NCI-H345 (cell line): ENCODE data around the gene DMRT3.

Experiments used
- DNase-seq: peaks from one replicate; lab custom pipeline; 2025; lab: John Stamatoyannopoulos, UW

Gene DMRT3

GRCh38 chr9:971901-972500, 4.5 kb upstream of the DMRT3 start:
- DNase-seq, result no peak

GRCh38 chr9:972501-973294, 3.8 kb upstream of the DMRT3 start:
- DNase-seq, result no peak

GRCh38 chr9:973295-973834, 3.1 kb upstream of the DMRT3 start:
- DNase-seq, result no peak

- DNase-seq, result no peak
Observed at GRCh38 chr9:974031-974995, 2.1 kb upstream of the DMRT3 start.

- DNase-seq, result no peak
Observed at GRCh38 chr9:974996-975739, 1.3 kb upstream of the DMRT3 start.

- DNase-seq, result no peak
Observed at GRCh38 chr9:975740-976257, 656 bp upstream of the DMRT3 start.

- DNase-seq, result peak; percentile 59
Observed at GRCh38 chr9:976943-977837, 735 bp downstream of the DMRT3 start.

GRCh38 chr9:977838-978830, 1.7 kb downstream of the DMRT3 start:
- DNase-seq, result no peak

GRCh38 chr9:979983-980382, 3.5 kb downstream of the DMRT3 start:
- DNase-seq, result no peak

GRCh38 chr9:980640-981039, 4.2 kb downstream of the DMRT3 start:
- no peak for DNase-seq

GRCh38 chr9:981491-981898, 5.0 kb downstream of the DMRT3 start:
- DNase-seq, result no peak

- DNase-seq, result no peak
Observed at GRCh38 chr9:982394-983230, 6.2 kb downstream of the DMRT3 start.

- DNase-seq, result no peak
Observed at GRCh38 chr9:994005-994404, 17.6 kb downstream of the DMRT3 start.

GRCh38 chr9:995192-995591, 18.7 kb downstream of the DMRT3 start:
- DNase-seq, result no peak

- DNase-seq, result no peak
Observed at GRCh38 chr9:995781-996180, 19.3 kb downstream of the DMRT3 start.

GRCh38 chr9:998299-999110, 22.1 kb downstream of the DMRT3 start:
- peak; percentile 10 for DNase-seq

- no peak for DNase-seq
Observed at GRCh38 chr9:1001838-1002237, 25.4 kb downstream of the DMRT3 start.
